ENCODE data around the gene PAX5.
A peak's percentile ranks its signal among the peaks of the same experiment; 100 is the strongest.

The PAX5 gene

DNA sequence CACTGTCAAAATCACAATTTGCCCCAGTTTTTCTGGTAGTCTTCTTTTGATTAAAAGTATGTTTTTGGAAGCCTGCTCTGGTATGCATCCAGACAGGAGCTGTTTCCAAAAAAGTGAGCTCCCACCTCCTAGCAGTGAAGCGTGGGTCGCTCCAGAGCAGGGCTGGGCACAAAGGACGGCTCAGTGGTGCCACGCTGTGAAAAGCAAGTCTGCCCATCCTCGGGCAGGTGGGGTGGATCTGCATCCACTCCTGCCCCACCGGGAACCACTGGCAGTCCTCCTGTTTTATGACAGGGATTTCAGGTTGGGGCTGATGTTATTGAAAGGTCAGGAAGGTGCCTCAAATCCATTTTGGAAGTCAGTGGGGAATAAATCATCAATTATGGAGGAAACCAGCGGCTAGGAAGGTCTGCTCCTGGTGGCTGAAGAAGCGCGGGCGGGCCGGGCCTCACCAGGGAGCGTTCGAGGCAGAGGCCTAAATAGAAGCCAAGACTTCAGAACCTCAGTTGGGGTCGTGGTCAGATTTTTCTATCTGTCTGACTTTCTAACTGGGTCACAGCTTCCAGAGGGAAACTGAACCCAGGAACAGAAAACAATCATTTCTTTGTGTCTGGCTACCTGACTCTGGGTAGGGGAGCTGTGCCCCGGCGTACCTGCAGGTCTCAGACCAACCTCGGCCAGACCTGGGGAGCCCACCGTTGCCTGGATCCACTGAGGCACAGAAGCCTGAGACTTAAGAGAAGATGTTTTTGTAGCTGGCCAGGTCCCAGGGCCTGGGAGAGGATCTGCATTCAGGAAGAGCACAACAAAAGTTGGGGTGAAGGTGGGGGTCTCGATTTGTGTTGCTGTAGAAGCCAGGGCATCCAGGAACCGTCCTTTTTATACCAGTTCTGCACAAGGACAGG lies 168.1 kb downstream of the PAX5 start:
- no peak for DNase-seq
- Histone ChIP-seq H3K27ac (ENCODE audit: insufficient read depth, low read length, poor library complexity, severe bottlenecking) (no peak overlapping the region), H3K9me3 (ENCODE audit: control insufficient read depth, low read length) (no peaks in the 10 kb centered on the region), H3K27me3 (replicated peaks; ENCODE audit: control insufficient read depth, insufficient read depth, low read length, poor library complexity, severe bottlenecking) (no peaks in the 10 kb centered on the region), H3K36me3 (ENCODE audit: control insufficient read depth, insufficient read depth, low read length) (no peaks in the 10 kb centered on the region), H3K4me3 (ENCODE audit: insufficient read depth, low read depth, low read length, poor library complexity, severe bottlenecking) (no peak overlapping the region), H3K4me1 (ENCODE audit: control insufficient read depth, insufficient read depth, low read length, poor library complexity, severe bottlenecking) (no peaks in the 10 kb centered on the region)

DNA sequence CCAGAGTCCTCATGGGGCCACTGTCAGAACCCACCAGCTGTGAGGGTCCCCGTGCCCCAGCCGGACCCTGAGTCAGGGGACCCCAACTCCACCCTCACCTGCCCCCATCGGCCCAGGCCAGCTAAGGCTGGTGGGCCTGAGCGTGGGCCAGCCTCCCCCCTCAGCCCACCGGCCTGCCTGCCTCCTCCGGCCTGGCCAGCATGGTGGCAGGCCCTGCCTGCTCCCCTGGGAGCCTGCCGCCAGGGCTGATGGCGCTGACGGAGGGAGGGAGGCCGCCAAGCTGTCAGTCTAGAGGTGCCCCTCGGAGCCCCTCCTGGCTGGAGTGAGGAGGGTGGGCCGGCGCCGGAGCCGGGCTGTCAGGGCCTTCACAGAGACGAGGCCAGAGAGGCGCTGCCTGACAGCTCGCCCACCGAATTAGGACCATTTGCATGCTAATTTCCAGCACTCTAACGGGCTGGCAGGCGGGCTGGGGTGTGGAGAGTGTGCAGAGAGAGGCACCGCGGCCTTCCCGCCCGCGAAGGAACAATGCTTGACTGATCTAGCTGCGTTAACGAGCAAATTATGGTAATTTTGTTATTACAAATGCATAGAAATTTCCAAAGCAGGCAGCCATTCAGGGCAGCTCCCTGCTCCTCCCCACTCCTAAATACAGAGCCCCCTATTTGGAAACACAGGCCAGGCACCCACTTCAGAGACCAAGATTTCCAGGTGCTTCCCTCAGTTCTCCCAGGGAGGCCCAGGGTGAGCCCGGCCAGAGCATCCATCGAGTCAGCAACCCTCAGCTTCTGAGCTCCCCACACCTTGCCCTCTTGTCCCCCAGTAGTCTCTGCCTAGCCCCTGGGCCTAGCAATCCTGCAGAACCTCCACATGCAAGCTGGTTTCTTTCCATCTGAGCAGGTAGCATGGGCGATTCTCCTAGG lies 169.3 kb downstream of the PAX5 start:
- Histone ChIP-seq H3K4me3 (ENCODE audit: insufficient read depth, low read depth, low read length, poor library complexity, severe bottlenecking) (no peak overlapping the region), H3K9me3 (ENCODE audit: control insufficient read depth, low read length) (no peaks in the 10 kb centered on the region), H3K27ac (ENCODE audit: insufficient read depth, low read length, poor library complexity, severe bottlenecking) (no peak overlapping the region), H3K27me3 (replicated peaks; ENCODE audit: control insufficient read depth, insufficient read depth, low read length, poor library complexity, severe bottlenecking) (no peaks in the 10 kb centered on the region), H3K36me3 (ENCODE audit: control insufficient read depth, insufficient read depth, low read length) (no peaks in the 10 kb centered on the region), H3K4me1 (ENCODE audit: control insufficient read depth, insufficient read depth, low read length, poor library complexity, severe bottlenecking) (no peaks in the 10 kb centered on the region)
- no peak for DNase-seq

DNA sequence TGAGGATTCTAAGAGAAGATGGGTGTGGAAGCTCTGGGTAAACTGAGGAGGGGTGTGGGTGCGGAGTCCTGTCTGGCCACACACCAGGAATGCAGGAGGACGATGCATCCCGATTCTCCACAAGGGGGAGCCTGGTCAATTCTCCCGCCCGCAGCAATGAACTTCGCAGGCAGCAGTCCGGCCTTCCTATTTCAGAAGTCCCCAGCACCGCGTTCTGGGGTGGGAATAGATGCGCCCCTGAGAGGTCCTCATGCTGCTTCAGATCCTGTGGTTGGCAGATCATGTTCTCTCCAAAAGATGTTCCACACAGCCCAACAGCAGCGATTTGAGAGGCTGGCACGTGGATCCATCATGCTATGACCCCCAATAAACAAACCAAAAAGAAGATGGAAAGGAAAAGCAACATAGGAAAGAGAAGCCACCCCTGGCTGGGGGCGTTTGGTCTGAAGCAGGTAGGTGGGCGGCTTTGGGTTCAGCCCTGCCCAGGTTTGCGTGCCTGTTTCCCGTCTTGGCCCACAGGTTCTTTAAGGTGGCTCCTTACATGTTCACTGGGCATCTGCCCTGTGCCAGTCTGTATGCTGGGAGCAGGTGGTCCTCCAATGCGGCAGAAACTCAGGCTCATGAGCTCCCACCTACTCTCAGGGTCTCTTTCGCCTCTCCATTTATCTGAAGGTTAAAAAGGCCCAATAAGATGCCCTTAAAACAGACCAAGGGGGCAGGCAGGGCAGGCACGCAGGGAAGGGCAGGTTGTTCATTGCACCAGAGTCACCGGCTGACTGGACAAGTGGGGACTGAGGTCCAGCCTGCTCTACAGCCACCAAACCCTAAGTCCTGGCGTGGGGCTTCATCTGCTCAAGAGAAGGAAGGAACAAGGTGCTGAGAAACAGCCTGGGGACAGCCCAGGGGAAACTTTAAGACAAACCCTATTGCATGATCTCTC lies 171.6 kb downstream of the PAX5 start:
- Histone ChIP-seq H3K36me3 (ENCODE audit: control insufficient read depth, insufficient read depth, low read length) (no peaks in the 10 kb centered on the region), H3K4me3 (ENCODE audit: insufficient read depth, low read depth, low read length, poor library complexity, severe bottlenecking) (no peak overlapping the region), H3K27me3 (replicated peaks; ENCODE audit: control insufficient read depth, insufficient read depth, low read length, poor library complexity, severe bottlenecking) (no peaks in the 10 kb centered on the region), H3K27ac (ENCODE audit: insufficient read depth, low read length, poor library complexity, severe bottlenecking) (no peak overlapping the region), H3K4me1 (ENCODE audit: control insufficient read depth, insufficient read depth, low read length, poor library complexity, severe bottlenecking) (no peaks in the 10 kb centered on the region), H3K9me3 (ENCODE audit: control insufficient read depth, low read length) (no peaks in the 10 kb centered on the region)
- no peak for DNase-seq

- no peaks in the 10 kb centered on the region for H3K27me3 ChIP-seq (replicated peaks; ENCODE audit: control insufficient read depth, insufficient read depth, low read length, poor library complexity, severe bottlenecking)
- H3K4me1 ChIP-seq (ENCODE audit: control insufficient read depth, insufficient read depth, low read length, poor library complexity, severe bottlenecking), result no peaks in the 10 kb centered on the region
- no peak overlapping the region for H3K4me3 ChIP-seq (ENCODE audit: insufficient read depth, low read depth, low read length, poor library complexity, severe bottlenecking)
- no peak overlapping the region for H3K27ac ChIP-seq (ENCODE audit: insufficient read depth, low read length, poor library complexity, severe bottlenecking)
- no peaks in the 10 kb centered on the region for H3K9me3 ChIP-seq (ENCODE audit: control insufficient read depth, low read length)
- H3K36me3 ChIP-seq (ENCODE audit: control insufficient read depth, insufficient read depth, low read length), result no peaks in the 10 kb centered on the region
- no peak for DNase-seq
Observed at GRCh38 chr9:36861528-36862205, 172.4 kb downstream of the PAX5 start.

DNA sequence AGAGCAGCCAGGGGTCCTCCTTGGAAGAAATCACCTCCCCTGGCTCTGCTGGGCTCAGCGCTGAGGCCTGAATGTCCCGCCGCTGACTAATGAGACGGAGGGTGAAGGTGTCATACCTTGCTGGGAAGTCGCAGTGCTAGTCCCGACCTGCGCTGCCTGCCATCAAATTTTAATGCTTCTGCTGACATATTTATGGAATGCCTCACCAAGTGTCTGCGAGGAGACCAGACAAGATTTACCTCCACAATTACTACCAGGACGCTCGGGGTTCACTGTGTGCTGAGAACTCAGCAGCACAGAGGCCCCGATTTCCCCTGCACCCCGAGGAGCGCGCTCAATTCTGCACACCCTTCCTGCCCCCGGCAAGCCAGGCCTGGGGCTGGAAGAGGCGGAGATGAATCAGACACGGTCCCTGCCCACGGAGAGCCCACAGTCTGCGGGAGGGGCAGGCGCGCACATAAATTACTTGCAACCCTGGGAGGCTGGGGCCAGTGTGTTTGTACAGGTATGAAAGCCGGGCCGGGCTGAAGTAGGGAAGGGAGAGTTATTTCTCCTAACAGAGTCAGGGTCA lies 175.2 kb downstream of the PAX5 start:
- no peaks in the 10 kb centered on the region for H3K36me3 ChIP-seq (ENCODE audit: control insufficient read depth, insufficient read depth, low read length)
- H3K4me1 ChIP-seq (ENCODE audit: control insufficient read depth, insufficient read depth, low read length, poor library complexity, severe bottlenecking), result no peaks in the 10 kb centered on the region
- no peak overlapping the region for H3K4me3 ChIP-seq (ENCODE audit: insufficient read depth, low read depth, low read length, poor library complexity, severe bottlenecking)
- DNase-seq, result no peak
- no peak overlapping the region for H3K27ac ChIP-seq (ENCODE audit: insufficient read depth, low read length, poor library complexity, severe bottlenecking)
- H3K9me3 ChIP-seq (ENCODE audit: control insufficient read depth, low read length), result no peaks in the 10 kb centered on the region
- H3K27me3 ChIP-seq (replicated peaks; ENCODE audit: control insufficient read depth, insufficient read depth, low read length, poor library complexity, severe bottlenecking), result no peaks in the 10 kb centered on the region

DNA sequence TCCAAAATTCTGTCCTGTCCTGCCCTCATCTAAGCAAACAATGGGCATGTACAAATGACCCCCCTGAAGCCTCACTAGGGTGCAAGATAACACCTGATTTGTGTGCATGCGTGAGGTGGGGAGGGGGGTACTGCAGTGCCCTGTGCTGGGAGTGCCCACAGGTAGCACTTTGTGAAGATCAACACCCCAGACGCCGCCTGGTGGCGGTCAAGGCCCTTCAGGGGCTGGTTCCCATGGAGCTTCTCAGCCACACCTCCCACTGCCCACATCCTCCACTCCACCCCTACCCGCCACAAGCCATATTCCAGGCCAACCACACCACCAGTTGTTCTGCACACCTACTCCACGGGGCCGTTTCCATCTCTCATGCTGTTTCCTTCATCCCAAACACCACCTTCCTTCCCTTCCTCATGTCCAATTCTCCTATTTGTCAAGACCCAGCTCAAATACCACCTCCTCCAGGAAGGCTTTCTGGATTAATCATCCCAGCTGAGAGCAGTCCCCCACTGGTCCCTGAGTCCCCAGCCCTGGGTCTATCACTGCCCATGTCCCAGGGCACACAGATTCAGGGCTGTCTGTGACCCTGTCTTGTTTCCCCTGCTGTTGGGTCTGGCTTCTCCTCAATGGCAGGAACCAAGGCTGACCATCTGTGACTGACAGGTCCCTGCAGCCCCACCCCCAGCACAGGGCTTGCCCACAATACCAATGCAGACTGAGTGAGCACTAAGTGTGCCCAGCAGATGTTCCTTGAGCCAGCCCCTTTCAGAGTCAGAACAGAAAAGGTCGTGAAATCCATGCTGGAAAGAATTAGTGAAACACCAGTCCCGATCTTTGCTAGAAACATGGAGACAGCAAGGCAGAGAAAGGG lies 178.4 kb downstream of the PAX5 start:
- no peaks in the 10 kb centered on the region for H3K36me3 ChIP-seq (ENCODE audit: control insufficient read depth, insufficient read depth, low read length)
- H3K27ac ChIP-seq (ENCODE audit: insufficient read depth, low read length, poor library complexity, severe bottlenecking), result no peak overlapping the region
- no peaks in the 10 kb centered on the region for H3K27me3 ChIP-seq (replicated peaks; ENCODE audit: control insufficient read depth, insufficient read depth, low read length, poor library complexity, severe bottlenecking)
- peak in 1 of 3 donors; percentile 3 for DNase-seq
- H3K9me3 ChIP-seq (ENCODE audit: control insufficient read depth, low read length), result no peaks in the 10 kb centered on the region
- H3K4me3 ChIP-seq (ENCODE audit: insufficient read depth, low read depth, low read length, poor library complexity, severe bottlenecking), result no peak overlapping the region
- no peaks in the 10 kb centered on the region for H3K4me1 ChIP-seq (ENCODE audit: control insufficient read depth, insufficient read depth, low read length, poor library complexity, severe bottlenecking)

DNA sequence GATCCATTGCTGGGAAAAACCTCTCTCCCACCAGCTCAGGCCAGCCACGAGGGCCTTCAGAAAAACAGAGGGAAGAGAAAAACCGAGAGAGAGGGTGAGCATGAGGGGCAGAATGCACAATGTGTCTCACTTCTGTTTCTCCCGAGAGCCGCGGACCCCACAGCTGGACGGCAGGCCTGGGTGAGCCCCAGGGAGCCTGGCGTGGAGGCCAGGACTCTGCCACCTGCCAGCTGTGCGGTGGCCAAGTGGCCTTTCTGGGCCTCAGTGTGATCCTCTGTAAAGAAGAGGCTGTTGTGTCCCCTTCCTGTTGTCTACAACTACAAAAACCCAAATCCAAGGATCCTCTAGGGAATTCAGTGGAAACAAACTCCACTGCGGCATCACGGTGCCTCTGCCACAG lies 179.3 kb downstream of the PAX5 start:
- Histone ChIP-seq H3K4me3 (ENCODE audit: insufficient read depth, low read depth, low read length, poor library complexity, severe bottlenecking) (no peak overlapping the region), H3K27me3 (replicated peaks; ENCODE audit: control insufficient read depth, insufficient read depth, low read length, poor library complexity, severe bottlenecking) (no peaks in the 10 kb centered on the region), H3K36me3 (ENCODE audit: control insufficient read depth, insufficient read depth, low read length) (no peaks in the 10 kb centered on the region), H3K27ac (ENCODE audit: insufficient read depth, low read length, poor library complexity, severe bottlenecking) (no peak overlapping the region), H3K4me1 (ENCODE audit: control insufficient read depth, insufficient read depth, low read length, poor library complexity, severe bottlenecking) (no peaks in the 10 kb centered on the region), H3K9me3 (ENCODE audit: control insufficient read depth, low read length) (no peaks in the 10 kb centered on the region)
- DNase-seq, result no peak

GRCh38 chr9:36854034-36854433 lies 180.0 kb downstream of the PAX5 start:
- H3K27ac ChIP-seq (ENCODE audit: insufficient read depth, low read length, poor library complexity, severe bottlenecking), result no peak overlapping the region
- H3K27me3 ChIP-seq (replicated peaks; ENCODE audit: control insufficient read depth, insufficient read depth, low read length, poor library complexity, severe bottlenecking), result no peaks in the 10 kb centered on the region
- no peaks in the 10 kb centered on the region for H3K4me1 ChIP-seq (ENCODE audit: control insufficient read depth, insufficient read depth, low read length, poor library complexity, severe bottlenecking)
- DNase-seq, result no peak
- H3K9me3 ChIP-seq (ENCODE audit: control insufficient read depth, low read length), result no peaks in the 10 kb centered on the region
- no peak overlapping the region for H3K4me3 ChIP-seq (ENCODE audit: insufficient read depth, low read depth, low read length, poor library complexity, severe bottlenecking)
- H3K36me3 ChIP-seq (ENCODE audit: control insufficient read depth, insufficient read depth, low read length), result no peaks in the 10 kb centered on the region

All from effector memory CD4-positive, alpha-beta T cell (primary cell).